Ovary (tissue), 9 donors: ENCODE measurements around the gene NAT14. TPM values are rescaled to one million over a fixed set of nuclear protein-coding genes. Genes with fewer than 3 reads are reported as not detected.
"Not testable (repeated sequence)": the region's sequence is repeated elsewhere in the genome, so short reads cannot be mapped to it uniquely, and the experiment has no call there.

Source experiments
- DNase-seq, 5 donors: peaks; one replicate each; pipeline ENCODE4 v3.0.0-alpha.2; 2019 to 2020
- H3K27ac ChIP-seq, 2 donors: fragments of 200-600 bp; one replicate each; pipeline versions ENCODE4 v1.5.1 to v1.8.0; 2019 to 2022
- H3K27me3 ChIP-seq: fragments of 200-600 bp; one replicate; pipeline ENCODE4 v1.8.0; 2022
- H3K36me3 ChIP-seq: fragments of 200-600 bp; sonication (generic); one replicate; pipeline ENCODE4 v1.5.1; 2019
- H3K4me1 ChIP-seq: one replicate; pipeline ENCODE4 v1.8.1; 2013; ENCODE audit warnings: mild to moderate bottlenecking, moderate library complexity; ENCODE audit not compliant: insufficient read depth
- H3K4me3 ChIP-seq: fragments of 200-600 bp; sonication (generic); one replicate; pipeline ENCODE4 v1.5.1; 2017
- H3K9me3 ChIP-seq, 2 donors: fragments of 200-600 bp in 1 of 2; sonication (generic) in 1 of 2; one replicate each; pipeline versions ENCODE4 v1.5.1 to v1.8.1; 2013 to 2019; ENCODE audit warnings: mild to moderate bottlenecking in 1 of 2, moderate library complexity in 1 of 2
- CTCF ChIP-seq, 3 donors: fragments of 450-650 bp in 2 of 3; fragments of 200-600 bp in 1 of 3; IDR thresholded peaks; one replicate each; pipeline versions ENCODE4 v1.5.1 to v1.8.0; 2016 to 2022; ENCODE audit warnings: antibody characterized with exemption in 3 of 3, mild to moderate bottlenecking in 1 of 3
- EP300 ChIP-seq: sonication (generic); formaldehyde crosslinking; IDR thresholded peaks from one replicate; pipeline ENCODE4 v1.6.1; 2017; ENCODE audit warnings: antibody characterized with exemption
- POLR2A ChIP-seq: fragments of 450-650 bp; IDR thresholded peaks from one replicate; pipeline ENCODE4 v1.6.1; 2017; ENCODE audit warnings: antibody characterized with exemption, mild to moderate bottlenecking, moderate library complexity
- WGBS, 3 donors: extraction: QIAGEN DNeasy Blood & Tissue Kit in 1 of 3; methylation state at CpG; one replicate each; pipeline versions ENCODE4 v1.1.5 to v1.1.7; 2013 to 2017; 5-methylcytosine and 5-hydroxymethylcytosine counted together
- intact Hi-C, 4 donors: fragments of 100-400 bp; cut with DNase I; formaldehyde crosslinking; loops; one replicate each; pipeline versions ENCODE4 v1.11.0 to v1.15.1; 2022 to 2023
- polyA plus RNA-seq, 2 donors: library from polyadenylated mRNA; stranded (reverse); fragments of 200-250 nt in 1 of 2; fragments of 350-450 nt in 1 of 2; fragmentation: Illumina TruSeq in 1 of 2; extraction: RNeasy Lipid Tissue Mini Kit (QIAGEN cat#74804) in 1 of 2; gene quantifications; one replicate each; pipeline ENCODE4 v1.2.3, GENCODE V29; 2013 to 2014
- total RNA-seq, 7 donors: library from RNA; depleted of rRNA in 2 of 7; stranded (reverse); fragments of >200 nt in 2 of 7; fragmentation: NEBNext Ultra II Directional in 3 of 7; extraction: Animal tissue kit (Norgen Biotek cat#: 25700) in 3 of 7; gene quantifications; one replicate each; pipeline versions ENCODE4 v1.1.0 to v1.2.4, GENCODE V29; 2016 to 2023
- donor health status: DM: no; HTN: no; CAD: no; lungs with moderate emphysema.
- donor health status: DM: no; HTN: no; CAD: no.
- donor health status: Bipolar disorder and iron deficiency.
- donor health status: DM: yes; HTN: yes; CAD: no.
- donor health status: DM: no; HTN: no; CAD: no.
- donor health status: DM: yes; HTN: yes; CAD: no.

The NAT14 gene
- total and polyA plus RNA-seq, 9 donors, result 3.2 to 40.4 (median 23.5) TPM

GRCh38 chr19:55447421-55448174 is 37.4 kb upstream of the NAT14 start:
- WGBS, 3 donors, result 26 to 32% (median 26%) methylated on average over 16 of the region's 16 CpGs

GRCh38 chr19:55448175-55448490 is 36.9 kb upstream of the NAT14 start:
- H3K4me3 ChIP-seq, H3K27me3 ChIP-seq, DNase-seq, H3K4me1 ChIP-seq, H3K36me3 ChIP-seq, H3K27ac ChIP-seq, H3K9me3 ChIP-seq, intact Hi-C loops: not testable (repeated sequence)
- WGBS, 3 donors, result 74 to 82% (median 76%) methylated on average over 5 of the region's 5 CpGs

More at GRCh38 chr19:55447421-55448174, 37.4 kb upstream of the NAT14 start:
- no peaks in the 10 kb centered on the region for H3K9me3 ChIP-seq
- H3K4me1 ChIP-seq, result peaks cover 6% of the 10 kb centered on the region
- no peak for TF ChIP-seq CTCF (IDR thresholded peaks at IDR 0.05)
- no peak for TF ChIP-seq POLR2A
- TF ChIP-seq EP300, result no peak
- H3K4me3 ChIP-seq, result no peak overlapping the region
- no peaks in the 10 kb centered on the region for H3K27me3 ChIP-seq
- no peak overlapping the region for H3K27ac ChIP-seq
- intact Hi-C loops, result no loop called here
- no peaks in the 10 kb centered on the region for H3K36me3 ChIP-seq
- DNase-seq, result no peak

GRCh38 chr19:55449469-55449868 is 35.5 kb upstream of the NAT14 start:
- 21 to 30% (median 28%) methylated on average over 16 of the region's 16 CpGs for WGBS, 3 donors
- no peaks in the 10 kb centered on the region for H3K36me3 ChIP-seq
- no peaks in the 10 kb centered on the region for H3K9me3 ChIP-seq
- no peak for DNase-seq
- intact Hi-C loops, result no loop called here
- no peak overlapping the region for H3K4me3 ChIP-seq
- TF ChIP-seq CTCF (IDR thresholded peaks at IDR 0.05) (no peak), EP300 (no peak), POLR2A (no peak)
- peaks cover 7% of the 10 kb centered on the region for H3K4me1 ChIP-seq
- H3K27me3 ChIP-seq, result no peaks in the 10 kb centered on the region
- no peak overlapping the region for H3K27ac ChIP-seq

- no peak for TF ChIP-seq CTCF (IDR thresholded peaks at IDR 0.05)
- no peak for TF ChIP-seq POLR2A
- no peak for TF ChIP-seq EP300
- intact Hi-C loops, result no loop called here
- Histone ChIP-seq H3K36me3 (no peaks in the 10 kb centered on the region), H3K4me1 (peaks cover 7% of the 10 kb centered on the region), H3K9me3 (no peaks in the 10 kb centered on the region), H3K4me3 (no peak overlapping the region), H3K27me3 (no peaks in the 10 kb centered on the region), H3K27ac (no peak overlapping the region)
- no peak for DNase-seq
- WGBS, 3 donors, result 1 to 2% (median 1%) methylated on average over 38 to 75 of the region's 80 CpGs
Observed at GRCh38 chr19:55451163-55451964, 33.6 kb upstream of the NAT14 start.
